ENCODE data around the gene NKX2-1.

Gene NKX2-1

DNA sequence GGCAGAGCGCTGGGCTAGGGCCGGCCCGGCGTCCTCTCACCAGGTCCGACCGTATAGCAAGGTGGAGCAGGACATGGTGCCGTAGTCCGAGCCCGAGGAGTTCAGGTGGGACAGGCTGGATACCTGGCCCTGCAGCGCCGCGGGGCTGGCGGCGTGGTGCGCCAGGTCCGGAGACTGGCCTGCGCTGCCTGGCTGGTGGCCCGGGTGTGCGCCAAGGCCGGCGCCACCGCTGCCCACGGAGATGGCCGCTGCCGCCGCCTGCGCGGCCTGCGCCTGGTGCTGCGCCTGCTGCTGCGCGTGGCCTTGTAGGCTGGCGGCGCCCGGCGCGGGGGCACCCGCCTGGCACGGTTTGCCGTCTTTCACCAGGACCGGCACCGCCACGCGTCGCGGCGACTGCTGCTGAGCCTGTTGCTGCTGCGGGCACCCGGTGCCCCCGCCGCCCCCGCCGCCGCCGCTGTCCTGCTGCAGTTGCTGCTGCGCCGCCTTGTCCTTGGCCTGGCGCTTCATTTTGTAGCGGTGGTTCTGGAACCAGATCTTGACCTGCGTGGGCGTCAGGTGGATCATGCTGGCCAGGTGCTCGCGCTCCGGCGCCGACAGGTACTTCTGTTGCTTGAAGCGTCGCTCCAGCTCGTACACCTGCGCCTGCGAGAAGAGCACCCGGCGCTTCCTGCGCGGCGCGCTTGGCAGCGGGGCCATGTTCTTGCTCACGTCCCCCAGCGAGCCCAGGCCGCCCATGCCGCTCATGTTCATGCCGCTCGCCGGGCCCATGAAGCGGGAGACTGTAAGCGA is 2.6 kb downstream of the NKX2-1 start:
- no peak for DNase-seq (ENCODE audit: low spot score)

DNA sequence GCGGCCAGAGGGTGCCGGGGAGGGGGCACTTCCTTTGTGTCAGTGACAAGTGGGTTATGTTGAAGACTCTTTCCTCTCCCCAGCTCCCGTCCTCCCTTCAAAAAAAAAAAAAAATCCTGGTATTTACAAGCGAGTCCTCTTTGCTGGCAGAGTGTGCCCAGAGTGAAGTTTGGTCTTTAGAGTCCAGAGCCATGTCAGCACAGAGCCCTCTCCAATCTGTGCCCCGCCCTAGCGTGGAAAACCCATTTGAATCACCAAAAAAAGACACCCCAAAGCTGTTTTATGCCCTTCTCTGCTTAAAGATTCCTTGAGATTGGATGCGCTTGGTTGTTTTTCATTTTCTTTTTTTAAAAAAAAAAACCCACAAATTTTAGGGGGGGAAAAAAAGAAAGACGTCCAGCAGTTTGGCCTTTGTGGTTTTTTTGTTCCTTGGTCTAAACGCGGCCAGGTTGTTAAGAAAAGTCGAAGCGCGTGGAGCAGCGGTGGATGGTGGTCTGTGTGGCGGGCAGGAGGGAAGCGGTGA is 3.3 kb downstream of the NKX2-1 start:
- no peak for DNase-seq (ENCODE audit: low spot score)

DNA sequence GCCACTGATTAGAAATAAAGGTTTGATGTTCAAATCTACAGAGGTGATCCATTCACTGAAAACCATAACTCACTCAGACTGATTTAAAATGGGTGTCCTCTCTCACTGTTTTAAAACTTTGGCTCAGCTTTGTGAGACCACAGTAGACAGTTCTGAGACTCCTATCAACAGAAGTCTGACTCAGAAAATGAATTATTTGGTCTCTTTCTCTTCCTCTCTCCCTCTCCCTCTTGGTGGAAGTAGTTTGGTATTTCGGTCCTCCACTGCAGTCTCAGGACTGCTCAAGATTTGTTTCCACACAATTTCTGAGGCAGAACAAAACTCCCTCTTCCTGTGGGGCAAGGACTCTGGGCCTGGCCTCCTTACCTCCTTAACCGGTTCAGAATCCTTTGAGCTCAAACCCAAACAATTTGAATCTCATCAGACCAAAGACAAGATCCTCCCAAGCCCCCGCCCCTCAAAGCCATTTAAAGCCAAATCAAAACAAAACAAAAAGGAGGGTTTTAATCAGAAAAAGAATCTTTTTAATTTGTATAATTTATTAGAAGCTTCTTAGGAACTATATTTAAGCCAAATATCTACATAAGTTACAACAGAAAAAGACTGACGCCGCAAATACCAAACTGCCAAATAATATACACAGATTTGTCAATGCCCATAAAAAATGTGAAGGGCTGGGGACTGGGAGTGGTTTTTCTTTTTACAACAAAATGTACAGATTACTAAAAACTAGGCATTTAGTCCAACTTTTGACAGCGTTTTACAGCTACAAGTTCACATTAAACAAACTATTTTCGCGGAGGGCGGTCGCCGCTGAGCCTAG is 3.9 kb downstream of the NKX2-1 start:
- no peak for DNase-seq (ENCODE audit: low spot score)

DNA sequence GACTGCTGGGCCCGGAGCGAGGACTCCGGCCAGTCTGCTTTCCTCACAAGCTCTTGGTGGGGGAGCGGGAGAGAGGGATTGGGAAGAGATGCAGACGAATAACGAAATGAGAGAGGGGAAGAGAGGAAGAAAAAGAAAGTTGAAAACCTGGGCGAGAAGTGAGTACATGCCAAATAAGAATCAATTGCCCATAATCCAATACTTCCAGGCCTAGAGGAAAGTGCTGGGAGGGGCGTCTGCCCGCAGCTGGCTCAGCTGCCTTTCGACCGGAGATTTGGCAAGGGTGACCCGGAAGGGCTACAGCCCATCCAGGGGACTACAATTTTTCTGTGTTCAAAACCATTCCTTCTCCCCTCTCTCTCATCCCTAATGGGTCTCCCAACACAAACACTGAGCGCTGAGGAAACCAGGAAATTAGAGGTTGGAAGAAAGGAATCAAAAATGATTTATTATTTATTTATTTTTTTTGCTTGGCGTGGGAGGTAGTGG is 4.9 kb downstream of the NKX2-1 start:
- no peak for DNase-seq (ENCODE audit: low spot score)

DNA sequence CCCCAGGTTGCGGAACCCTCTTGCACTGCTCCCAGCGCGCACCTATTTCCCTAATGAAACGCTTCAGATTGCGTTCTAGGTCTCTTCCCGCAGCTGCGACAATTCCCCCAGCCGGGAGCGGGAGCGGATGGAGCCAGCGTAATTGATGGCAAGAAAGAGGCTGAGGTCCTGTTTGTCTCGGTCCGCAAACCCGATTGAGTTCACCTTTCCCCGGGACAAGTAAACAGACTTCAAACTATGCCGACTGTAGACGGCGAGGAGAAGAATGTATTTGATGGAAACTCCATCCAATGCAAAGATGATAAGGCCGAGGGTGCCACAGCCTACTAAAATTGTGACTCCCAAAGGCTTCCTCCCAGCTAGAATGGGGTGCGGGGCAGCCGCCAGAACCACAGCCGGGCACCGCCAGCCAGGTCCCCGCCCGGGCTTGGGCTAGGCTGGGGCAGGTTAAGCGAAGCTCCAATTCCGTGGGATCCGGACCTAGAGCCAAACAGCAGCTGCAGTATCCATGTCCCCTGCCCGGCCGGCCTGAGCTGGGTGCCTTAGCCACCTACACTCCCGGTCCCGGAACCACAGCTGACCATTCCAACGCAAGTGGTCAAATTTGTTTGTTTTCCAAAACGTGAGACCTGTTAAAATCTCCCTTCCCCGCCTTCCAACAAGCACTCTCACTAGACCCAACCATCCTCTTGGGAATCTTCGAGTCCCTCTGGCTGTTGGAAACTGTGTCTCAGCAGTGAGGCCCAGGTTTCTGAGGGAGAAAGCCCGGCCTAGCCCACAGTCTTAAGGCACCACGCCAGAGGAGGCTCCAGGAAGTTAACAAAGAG is 5.5 kb downstream of the NKX2-1 start:
- DNase-seq (ENCODE audit: low spot score): no peak

DNA sequence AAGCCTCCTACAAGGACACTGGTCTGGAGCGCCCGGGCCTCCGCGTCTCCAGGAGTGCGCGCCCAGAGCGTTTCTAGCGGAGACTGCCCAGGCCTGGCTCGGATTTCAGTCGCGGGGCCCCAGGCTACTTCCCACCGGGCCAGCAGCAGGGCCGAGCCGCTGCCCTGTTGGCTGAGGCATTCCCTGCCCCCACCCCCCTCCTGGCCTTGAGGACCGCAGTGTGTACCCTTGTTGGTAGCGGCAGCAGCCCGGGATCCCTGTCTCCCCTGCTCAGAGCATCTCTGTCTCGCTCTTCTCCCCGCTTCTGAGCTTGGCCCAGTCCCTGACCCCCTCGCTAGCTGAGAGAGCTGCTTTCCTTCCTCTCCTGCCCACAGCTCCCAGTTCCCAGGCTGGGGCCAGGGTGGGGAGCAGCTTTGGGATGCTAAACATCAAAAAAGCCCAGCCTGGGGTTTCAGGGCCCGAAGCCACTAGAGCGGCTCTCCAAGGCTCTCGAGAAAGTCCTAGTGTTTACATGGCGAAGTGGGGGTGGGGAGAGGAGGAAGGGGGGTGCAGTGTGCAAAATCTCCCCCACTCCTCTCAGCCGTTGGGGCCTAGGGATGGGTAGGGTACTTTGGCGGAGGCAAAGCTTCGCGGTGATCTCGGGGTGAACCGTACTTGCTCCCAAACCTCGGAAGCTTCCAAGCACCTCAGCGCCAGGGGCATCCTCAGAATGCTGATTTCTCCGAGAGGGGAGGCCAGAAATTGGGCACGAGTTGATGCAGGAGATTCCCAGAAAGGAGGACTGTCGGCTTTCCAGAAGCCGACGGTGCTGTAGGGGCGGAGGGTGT is 6.4 kb downstream of the NKX2-1 start:
- no peak for DNase-seq (ENCODE audit: low spot score)

DNA sequence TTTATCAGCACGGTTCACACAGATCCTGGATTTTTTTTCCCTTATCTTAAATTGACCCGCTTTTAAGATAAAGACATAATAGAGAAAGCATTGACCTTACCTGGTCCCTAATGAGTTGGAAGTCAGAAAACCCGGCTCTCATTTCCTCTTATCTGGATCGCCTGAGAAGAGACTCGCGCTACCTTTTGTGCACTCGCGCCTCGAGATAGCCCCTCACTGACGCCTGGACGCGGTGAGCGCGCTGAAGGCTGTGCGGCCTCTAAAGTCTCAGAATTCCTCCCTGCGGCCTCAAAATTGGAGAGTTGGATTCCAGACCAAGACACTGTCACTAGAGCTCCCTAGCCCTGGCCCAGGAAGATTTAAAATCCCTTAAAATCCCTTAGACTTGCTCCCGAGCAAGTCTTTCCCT is 7.0 kb downstream of the NKX2-1 start:
- DNase-seq (ENCODE audit: low spot score): no peak

DNA sequence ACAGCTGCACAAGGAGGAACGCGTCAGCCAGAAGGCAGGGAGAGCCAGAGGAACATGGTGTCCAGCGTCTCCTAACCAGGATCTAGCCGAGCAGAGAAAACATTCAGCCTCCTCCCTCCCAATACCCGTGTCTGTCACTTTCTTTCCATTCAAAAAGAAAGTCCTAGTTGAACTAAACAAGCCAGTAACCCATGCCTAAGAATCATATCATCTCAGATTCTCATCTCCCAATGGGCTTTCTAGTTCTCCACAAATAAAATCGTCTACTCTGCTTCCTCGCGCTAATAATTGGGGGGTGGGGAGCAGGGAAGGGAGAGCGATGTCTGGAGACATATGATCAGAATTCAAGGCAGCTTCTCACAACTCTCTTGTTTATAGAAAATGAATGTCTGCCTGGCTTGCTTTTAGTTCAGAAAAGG is 7.4 kb downstream of the NKX2-1 start:
- no peak for DNase-seq (ENCODE audit: low spot score)

DNA sequence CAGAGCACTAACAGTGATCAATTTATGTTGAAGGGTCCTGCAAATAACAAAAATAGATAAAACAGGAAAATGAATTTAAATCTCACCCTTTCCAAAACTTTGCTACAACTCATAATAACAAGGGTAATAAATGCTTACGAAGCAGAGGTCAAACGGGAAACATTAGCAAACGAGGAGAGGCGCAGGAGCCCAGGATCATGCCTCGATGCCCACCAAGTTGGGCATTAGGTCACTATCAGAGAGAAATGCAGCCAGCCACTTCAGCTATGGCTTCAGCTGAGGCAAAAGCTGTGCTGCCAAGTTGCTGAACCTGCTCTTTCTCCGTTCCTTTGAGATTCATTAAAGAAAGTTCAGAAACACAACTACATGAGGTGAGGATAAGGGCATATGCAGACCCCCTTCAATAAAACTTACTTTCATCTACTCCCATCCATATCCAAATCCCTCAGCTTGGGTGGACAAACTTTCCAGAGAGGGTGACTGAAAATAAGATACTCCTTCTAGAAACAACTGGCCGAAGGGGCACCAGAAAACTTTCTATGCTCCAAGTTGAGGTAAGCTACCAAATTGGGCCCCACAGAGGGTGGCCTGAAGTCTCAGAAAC is 7.9 kb downstream of the NKX2-1 start:
- no peak for DNase-seq (ENCODE audit: low spot score)

DNA sequence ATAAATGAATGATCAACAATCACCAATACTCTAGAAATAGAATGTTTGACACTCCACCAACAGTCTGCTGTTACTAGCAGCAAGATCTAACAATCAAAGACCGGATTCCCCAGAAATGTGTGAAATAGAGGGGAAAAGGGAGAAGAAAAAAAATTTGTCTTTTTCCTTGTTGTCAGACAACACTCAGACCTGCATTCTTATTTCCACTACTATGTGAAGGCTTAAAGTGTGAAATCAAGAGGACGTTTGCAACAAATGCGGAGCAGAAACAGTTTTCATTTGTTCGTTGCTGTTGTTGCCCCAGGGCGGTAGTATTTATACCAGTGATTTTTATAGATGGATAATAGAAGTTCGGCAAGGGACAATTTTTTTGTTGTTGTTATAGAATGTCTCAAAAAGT is 9.2 kb downstream of the NKX2-1 start:
- no peak for DNase-seq (ENCODE audit: low spot score)

DNA sequence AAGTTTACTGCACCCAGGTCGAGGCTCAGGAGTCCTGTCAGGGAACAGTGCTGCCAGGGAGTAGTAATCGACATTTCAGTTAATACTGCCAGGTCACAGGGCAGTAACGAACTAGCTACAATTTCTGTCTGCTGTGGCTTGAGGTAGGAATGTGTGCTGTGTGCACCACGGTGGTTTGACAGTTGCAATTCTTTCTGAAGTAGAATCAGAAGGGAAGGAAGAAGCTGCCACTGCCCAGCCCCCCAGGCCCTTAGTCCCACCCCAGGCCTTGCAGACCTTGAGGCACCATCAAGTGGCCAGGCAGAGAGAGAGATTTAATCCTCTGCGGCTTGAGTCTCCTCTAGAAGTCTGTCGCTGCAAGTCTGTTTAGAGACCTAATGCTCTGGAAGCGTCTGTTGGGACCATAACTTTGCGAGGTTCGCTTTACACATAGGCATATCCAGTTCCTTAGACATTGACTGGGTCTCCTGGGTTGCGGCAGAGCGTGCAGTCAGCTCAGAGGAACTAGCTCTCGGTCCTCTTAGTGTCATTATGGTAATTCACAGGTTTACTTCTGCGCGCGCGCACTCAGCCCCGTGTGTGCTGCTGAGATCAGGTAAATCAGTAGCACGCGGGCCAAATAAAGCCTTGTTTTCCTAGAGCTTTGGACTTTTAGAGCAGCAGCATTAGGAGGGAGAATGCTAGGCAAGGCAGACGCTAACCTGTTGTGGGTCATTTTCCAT is 9.8 kb downstream of the NKX2-1 start:
- DNase-seq (ENCODE audit: low spot score): no peak

DNA sequence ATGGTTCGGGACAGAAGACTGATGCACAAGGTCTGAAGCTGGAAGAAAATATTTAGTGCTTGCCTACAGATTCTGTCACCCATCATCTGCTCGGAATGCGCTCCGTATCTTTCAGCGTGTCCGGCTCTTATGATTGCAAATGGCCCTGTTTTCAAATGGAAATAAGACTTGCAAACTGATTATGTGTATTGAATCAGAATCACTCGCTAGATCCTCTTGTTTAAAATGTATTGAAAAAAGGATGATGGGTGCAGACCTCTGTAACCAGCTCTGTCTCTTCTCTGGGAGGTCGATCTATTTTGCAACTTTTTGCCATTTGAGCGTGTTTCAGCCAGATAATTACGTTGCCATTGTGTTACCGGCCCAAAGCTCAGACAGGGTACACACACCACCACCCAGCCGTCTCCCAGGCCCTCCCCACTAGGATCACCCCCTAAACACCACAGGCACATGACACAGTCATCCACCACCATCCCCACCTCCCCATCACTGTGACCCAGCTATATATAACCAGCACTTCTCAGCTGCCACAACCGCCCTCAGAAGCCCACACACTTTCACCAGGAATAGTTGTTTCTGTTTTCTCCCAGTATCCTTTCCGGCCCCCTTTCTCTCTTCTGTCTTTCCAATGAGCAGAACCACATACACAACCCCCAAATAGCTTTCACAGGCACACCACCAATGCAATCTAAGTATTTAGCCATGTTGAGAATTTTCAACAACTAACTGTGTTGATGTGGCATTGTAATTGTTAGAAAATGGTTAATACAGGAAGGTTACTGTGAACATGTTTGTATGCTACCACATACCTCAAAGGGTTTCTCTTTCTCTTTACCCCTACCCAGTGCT is 10.7 kb downstream of the NKX2-1 start:
- no peak for DNase-seq (ENCODE audit: low spot score)

DNA sequence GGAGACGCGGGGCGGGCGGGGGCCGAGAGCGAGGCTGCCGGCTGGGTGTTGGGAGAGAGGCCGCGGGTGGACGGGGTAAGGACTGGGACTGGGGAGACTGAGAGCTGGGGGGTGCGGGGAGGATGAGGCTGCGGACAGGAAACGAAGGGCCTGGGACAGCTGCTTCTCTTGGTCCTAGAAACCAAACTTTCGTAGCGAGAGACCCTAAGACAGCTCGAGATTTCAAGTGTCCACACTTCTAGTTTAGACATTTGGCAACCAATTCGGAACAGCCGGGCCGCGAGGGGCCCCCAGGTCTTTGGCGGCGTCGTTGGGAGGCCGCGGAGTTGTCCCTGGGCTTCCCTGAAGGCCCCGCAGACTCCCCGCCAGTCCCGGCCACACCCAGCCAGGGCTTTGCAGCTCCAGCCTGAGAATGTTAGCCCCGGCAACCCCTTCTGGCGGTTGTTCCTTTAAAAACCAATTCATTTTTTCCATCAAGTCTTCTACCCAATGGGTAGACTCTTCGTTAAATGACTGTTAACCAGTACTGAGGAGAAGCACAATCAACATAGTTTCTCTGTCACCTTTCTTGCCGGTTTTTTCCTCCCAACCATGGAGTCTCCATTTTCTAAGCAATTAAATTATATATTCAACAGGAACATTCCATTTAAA is 11.5 kb downstream of the NKX2-1 start:
- no peak for DNase-seq (ENCODE audit: low spot score)

DNA sequence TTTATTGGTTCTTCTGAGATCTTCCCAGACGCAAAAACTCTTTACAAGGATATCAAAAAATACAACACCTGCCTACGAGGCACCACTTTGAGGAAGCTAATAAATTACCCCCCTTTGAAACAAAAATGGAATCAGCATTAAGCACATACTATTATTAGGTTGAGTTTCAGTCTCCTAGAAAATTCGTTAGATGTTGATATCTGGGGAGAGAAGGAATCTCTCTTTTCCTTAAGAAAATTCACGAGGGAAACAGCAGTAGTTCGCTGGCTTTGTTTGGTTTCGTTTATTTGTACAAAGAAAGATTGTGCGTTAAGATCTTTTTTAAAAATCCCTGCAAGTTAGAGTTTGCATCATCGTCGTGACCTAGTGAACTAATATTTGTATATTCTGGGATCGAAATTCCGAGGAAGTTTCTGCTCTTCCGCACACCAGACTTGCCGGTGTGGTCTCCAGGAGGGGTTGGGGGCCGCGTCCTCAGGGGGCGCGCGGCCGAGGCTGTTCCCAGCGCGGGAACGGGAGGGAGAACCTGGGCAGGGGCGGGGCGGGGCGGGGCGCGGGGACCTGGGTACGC is 12.1 kb downstream of the NKX2-1 start:
- DNase-seq (ENCODE audit: low spot score): no peak

DNA sequence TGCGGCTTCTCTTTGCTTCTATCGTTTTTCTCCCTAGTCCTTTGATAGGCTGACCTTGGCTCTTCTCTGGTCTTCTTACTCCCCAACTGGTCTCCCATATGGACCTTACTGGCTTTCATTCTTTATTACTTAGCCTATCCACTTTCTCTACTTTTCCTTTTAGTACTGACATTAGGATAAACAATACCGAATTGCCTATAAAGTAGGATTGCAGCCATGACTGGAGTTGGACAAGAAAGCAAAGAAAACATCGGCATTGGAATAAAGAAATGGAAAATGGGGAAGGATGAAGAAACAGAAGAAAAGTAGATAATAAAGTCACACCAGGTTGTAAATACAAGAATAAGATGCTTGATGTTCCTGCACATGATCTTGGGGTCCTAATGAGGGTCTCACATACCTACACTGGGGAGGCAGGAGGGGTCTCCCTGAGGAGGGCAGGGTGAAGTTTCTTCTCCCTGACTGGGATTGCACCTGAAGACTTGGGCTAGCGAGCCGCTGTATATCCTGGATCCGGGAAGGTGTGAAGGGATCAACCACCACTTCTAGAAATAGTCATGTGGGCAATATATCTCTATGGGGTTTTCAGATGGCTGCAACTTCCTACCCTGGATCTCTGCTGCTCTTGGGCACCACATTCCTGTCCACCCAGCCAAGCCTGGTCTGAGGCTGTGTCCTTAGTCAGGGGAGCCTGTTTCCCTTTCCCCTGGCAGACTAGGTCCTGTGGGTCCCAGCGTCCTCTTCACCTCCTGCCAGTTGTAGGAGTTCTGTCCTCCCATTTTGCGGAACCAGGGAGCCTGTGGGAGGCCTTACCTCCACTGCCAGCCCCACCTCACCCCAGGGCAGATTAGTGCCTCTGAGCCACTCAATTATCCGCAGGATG is 13.1 kb downstream of the NKX2-1 start:
- no peak for DNase-seq (ENCODE audit: low spot score)

DNA sequence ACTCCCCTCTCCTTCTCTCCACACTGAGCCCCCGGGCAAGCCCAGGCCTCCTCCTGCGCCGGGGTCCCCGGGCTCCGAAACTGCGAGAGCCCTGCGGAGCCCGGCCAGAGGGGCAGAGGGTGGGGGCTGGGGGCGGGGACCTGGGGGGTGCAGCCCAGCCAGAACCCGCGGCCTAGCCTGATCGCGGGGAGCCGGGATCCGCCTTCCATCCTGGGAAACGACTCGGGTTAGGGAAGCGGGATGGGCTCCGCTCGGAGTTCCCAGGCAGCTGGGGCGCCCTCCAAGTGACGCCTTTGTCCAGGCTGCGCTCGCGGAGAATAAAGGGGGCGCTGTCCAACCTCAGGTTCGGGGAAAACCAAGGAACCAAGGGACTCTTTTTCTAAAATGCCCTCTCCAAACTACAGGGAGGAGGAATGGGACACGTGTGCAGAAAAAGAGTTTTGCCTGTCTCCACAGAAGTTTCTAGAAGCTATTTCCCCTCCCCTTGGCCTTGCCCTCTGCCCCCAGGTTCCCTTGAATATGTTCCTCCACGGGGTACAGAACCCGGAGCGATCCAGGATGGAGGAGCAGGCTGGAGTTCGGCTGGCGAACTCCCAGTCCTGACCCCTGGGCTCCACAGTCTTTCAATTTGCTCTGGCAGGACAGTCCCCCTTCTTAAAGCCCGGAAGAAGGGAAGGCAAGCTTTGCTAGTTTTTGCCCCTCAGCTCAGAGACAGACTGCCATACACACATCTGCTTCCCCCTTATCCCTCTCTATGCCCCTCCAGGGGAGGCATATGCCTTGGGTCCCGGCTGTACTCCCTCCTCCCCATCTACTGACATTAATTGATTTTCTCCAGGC is 13.9 kb downstream of the NKX2-1 start:
- DNase-seq (ENCODE audit: low spot score): no peak
